CD4-positive, CD25-positive, alpha-beta regulatory T cell (primary cell): ENCODE results near the gene CCN6. TPM values are rescaled to one million over a fixed set of nuclear protein-coding genes. Genes with fewer than 3 reads are reported as not detected.

Experiments used
- ATAC-seq, 2 donors: fragments of 150-1000 bp; cut with Tn5 transposase; one replicate each; pipeline ENCODE4 v1.10.0; 2021; ENCODE audit warnings: low read depth in 2 of 2, moderate number of reproducible peaks in 2 of 2, moderate library complexity in 1 of 2
- DNase-seq, 3 donors: peaks; one replicate each; pipeline versions ENCODE4 v3.0.0 to v3.0.0-alpha.2; 2012 to 2022; ENCODE audit warnings: mixed read lengths in 1 of 3
- H3K27ac ChIP-seq: one replicate; pipeline ENCODE4 v1.7.0; 2013; ENCODE audit warnings: mild to moderate bottlenecking, low read length; ENCODE audit not compliant: insufficient read depth, poor library complexity, severe bottlenecking
- H3K27me3 ChIP-seq: one replicate; pipeline ENCODE4 v1.7.0; 2013; ENCODE audit warnings: low read length; ENCODE audit not compliant: control insufficient read depth, insufficient read depth
- H3K36me3 ChIP-seq: one replicate; pipeline ENCODE4 v1.7.0; 2013; ENCODE audit warnings: mild to moderate bottlenecking, low read length, moderate library complexity; ENCODE audit not compliant: control insufficient read depth, insufficient read depth
- H3K4me1 ChIP-seq: 2 replicates; pipeline ENCODE4 v1.7.0; 2013; ENCODE audit warnings: mild to moderate bottlenecking, low read length; ENCODE audit not compliant: insufficient read depth, control insufficient read depth, poor library complexity, severe bottlenecking
- H3K4me3 ChIP-seq: one replicate; pipeline ENCODE4 v1.7.0; 2013; ENCODE audit warnings: low read depth, mild to moderate bottlenecking, low read length, moderate library complexity
- H3K9me3 ChIP-seq, 2 experiments: 1 replicate in 1 of 2; 2 replicates in 1 of 2; pipeline ENCODE4 v1.7.0; 2013; ENCODE audit warnings: low read length in 2 of 2, mild to moderate bottlenecking in 1 of 2, moderate library complexity in 1 of 2; ENCODE audit not compliant: control insufficient read depth in 2 of 2
- H3K27ac Mint-ChIP-seq, 3 donors: one replicate each; pipeline ENCODE4 v1.8.0; 2020 to 2022; ENCODE audit warnings: mild to moderate bottlenecking in 3 of 3, mixed read lengths in 3 of 3, moderate library complexity in 2 of 3
- H3K27me3 Mint-ChIP-seq: one replicate; pipeline ENCODE4 v1.8.0; 2022; ENCODE audit warnings: mild to moderate bottlenecking, mixed read lengths
- H3K36me3 Mint-ChIP-seq: one replicate; pipeline ENCODE4 v1.8.0; 2020; ENCODE audit warnings: mixed read lengths
- H3K4me1 Mint-ChIP-seq, 4 donors: one replicate each; pipeline ENCODE4 v1.8.0; 2020 to 2022; ENCODE audit warnings: mixed read lengths in 4 of 4, mild to moderate bottlenecking in 1 of 4
- H3K4me3 Mint-ChIP-seq, 4 donors: one replicate each; pipeline ENCODE4 v1.8.0; 2020 to 2022; ENCODE audit warnings: mild to moderate bottlenecking in 4 of 4, mixed read lengths in 4 of 4, moderate library complexity in 3 of 4
- H3K9me3 Mint-ChIP-seq, 7 donors: one replicate each; pipeline ENCODE4 v1.8.0; 2020 to 2022; ENCODE audit warnings: mixed read lengths in 7 of 7, mild to moderate bottlenecking in 3 of 7, moderate library complexity in 2 of 7
- polyA plus RNA-seq, 4 donors: library from polyadenylated mRNA; unstranded; fragments of 300-500 nt; fragmentation: Illumina TruSeq; gene quantifications; one replicate each; pipeline ENCODE4 v1.2.3, GENCODE V29; 2021
- total RNA-seq: library from RNA; stranded (reverse); gene quantifications from one replicate; pipeline ENCODE4 v1.2.3, GENCODE V29; 2022

CCN6 gene
- total RNA-seq (not detected), polyA plus RNA-seq (under 1 TPM in 3 of 4 donors, not detected in 1; 0.06 to 0.39 (median 0.11) TPM)

GRCh38 chr6:112054001-112054400, at the start of gene CCN6:
Gene CCN6, plus strand, starts transcription at chr6:112054104. Its CDS starts 254 bp downstream, at chr6:112054358.
- ATAC-seq (no peak), DNase-seq (no peak)
- Mint-ChIP-seq H3K27me3 (peaks cover 4% of the 10 kb centered on the region), H3K4me1 (peaks cover 0 to 3% (median 0%) of the 10 kb centered on the region in 4 donors), H3K27ac (peak within 1 kb of the TSS in 1 of 3 donors; percentile 85), H3K9me3 (no peaks in the 10 kb centered on the region), H3K36me3 (no peaks in the 10 kb centered on the region), H3K4me3 (no peak within 1 kb of the TSS)
- no peaks in the 10 kb centered on the region for H3K4me1 ChIP-seq
- no peak within 1 kb of the TSS for H3K4me3 ChIP-seq
- H3K27me3 ChIP-seq, result peaks cover 3% of the 10 kb centered on the region
- H3K9me3 ChIP-seq, result no peaks in the 10 kb centered on the region
- H3K27ac ChIP-seq, result no peak within 1 kb of the TSS
- H3K36me3 ChIP-seq, result no peaks in the 10 kb centered on the region

- DNase-seq, result no peak
- H3K4me1 ChIP-seq, result no peaks in the 10 kb centered on the region
- H3K36me3 Mint-ChIP-seq, result no peaks in the 10 kb centered on the region
- H3K27me3 ChIP-seq, result no peaks in the 10 kb centered on the region
- peaks cover 0 to 7% (median under 1%) of the 10 kb centered on the region in 4 donors for H3K4me1 Mint-ChIP-seq
- no peak overlapping the region for H3K4me3 ChIP-seq
- H3K36me3 ChIP-seq, result no peaks in the 10 kb centered on the region
- no peak overlapping the region for H3K27ac Mint-ChIP-seq
- no peak for ATAC-seq
- no peak overlapping the region for H3K27ac ChIP-seq
- H3K9me3 ChIP-seq, result no peaks in the 10 kb centered on the region
- no peaks in the 10 kb centered on the region for H3K9me3 Mint-ChIP-seq
- H3K4me3 Mint-ChIP-seq, result no peak overlapping the region
- H3K27me3 Mint-ChIP-seq, result no peaks in the 10 kb centered on the region
Measured at GRCh38 chr6:112004201-112005012, 49.5 kb upstream of the CCN6 start.

GRCh38 chr6:112005013-112005371, 48.9 kb upstream of the CCN6 start:
- H3K9me3 ChIP-seq, result no peaks in the 10 kb centered on the region
- no peaks in the 10 kb centered on the region for H3K36me3 Mint-ChIP-seq
- H3K27me3 Mint-ChIP-seq, result no peaks in the 10 kb centered on the region
- H3K4me1 ChIP-seq, result no peaks in the 10 kb centered on the region
- no peak overlapping the region for H3K27ac ChIP-seq
- H3K4me1 Mint-ChIP-seq, result peaks cover 0 to 7% (median under 1%) of the 10 kb centered on the region in 4 donors
- H3K4me3 ChIP-seq, result no peak overlapping the region
- no peak overlapping the region for H3K27ac Mint-ChIP-seq
- no peaks in the 10 kb centered on the region for H3K27me3 ChIP-seq
- no peak overlapping the region for H3K4me3 Mint-ChIP-seq
- no peaks in the 10 kb centered on the region for H3K9me3 Mint-ChIP-seq
- ATAC-seq, result no peak
- DNase-seq, result no peak
- H3K36me3 ChIP-seq, result no peaks in the 10 kb centered on the region

- H3K27ac ChIP-seq, result no peak overlapping the region
- no peaks in the 10 kb centered on the region for H3K9me3 ChIP-seq
- DNase-seq, result no peak
- Mint-ChIP-seq H3K27me3 (no peaks in the 10 kb centered on the region), H3K36me3 (no peaks in the 10 kb centered on the region), H3K27ac (peak overlapping the region in 1 of 3 donors; percentile 7), H3K4me3 (no peak overlapping the region), H3K9me3 (no peaks in the 10 kb centered on the region), H3K4me1 (peaks cover 0 to 18% (median 6%) of the 10 kb centered on the region in 4 donors)
- H3K27me3 ChIP-seq, result no peaks in the 10 kb centered on the region
- no peaks in the 10 kb centered on the region for H3K36me3 ChIP-seq
- no peak overlapping the region for H3K4me3 ChIP-seq
- no peaks in the 10 kb centered on the region for H3K4me1 ChIP-seq
- ATAC-seq, result no peak
Measured at GRCh38 chr6:112007254-112007653, 46.6 kb upstream of the CCN6 start.

- DNase-seq, result no peak
Measured at GRCh38 chr6:112007805-112008204, 46.1 kb upstream of the CCN6 start.

GRCh38 chr6:112008482-112008881, 45.4 kb upstream of the CCN6 start:
- DNase-seq, result no peak
- Histone ChIP-seq H3K9me3 (no peaks in the 10 kb centered on the region), H3K4me1 (no peaks in the 10 kb centered on the region), H3K36me3 (no peaks in the 10 kb centered on the region), H3K27ac (no peak overlapping the region), H3K4me3 (no peak overlapping the region), H3K27me3 (no peaks in the 10 kb centered on the region)
- Mint-ChIP-seq H3K27me3 (no peaks in the 10 kb centered on the region), H3K9me3 (no peaks in the 10 kb centered on the region), H3K36me3 (no peaks in the 10 kb centered on the region), H3K4me1 (peaks cover 0 to 15% (median 6%) of the 10 kb centered on the region in 4 donors), H3K4me3 (no peak overlapping the region), H3K27ac (peak overlapping the region; percentile 26 to 74 (median 51))
- ATAC-seq, result no peak

More at GRCh38 chr6:112007805-112008204, 46.1 kb upstream of the CCN6 start:
- ATAC-seq, result peak in 1 of 2 donors; percentile 36
- H3K36me3 Mint-ChIP-seq, result no peaks in the 10 kb centered on the region
- no peaks in the 10 kb centered on the region for H3K27me3 ChIP-seq
- H3K27me3 Mint-ChIP-seq, result no peaks in the 10 kb centered on the region
- H3K4me1 Mint-ChIP-seq, result peaks cover 0 to 18% (median 6%) of the 10 kb centered on the region in 4 donors
- H3K27ac ChIP-seq, result no peak overlapping the region
- H3K4me3 ChIP-seq, result no peak overlapping the region
- H3K9me3 Mint-ChIP-seq, result no peaks in the 10 kb centered on the region
- no peaks in the 10 kb centered on the region for H3K4me1 ChIP-seq
- H3K36me3 ChIP-seq, result no peaks in the 10 kb centered on the region
- H3K9me3 ChIP-seq, result no peaks in the 10 kb centered on the region
- H3K4me3 Mint-ChIP-seq, result no peak overlapping the region
- peak overlapping the region in 1 of 3 donors; percentile 74 for H3K27ac Mint-ChIP-seq

- Mint-ChIP-seq H3K27me3 (no peaks in the 10 kb centered on the region), H3K4me3 (peak overlapping the region in 1 of 4 donors; percentile 15), H3K36me3 (no peaks in the 10 kb centered on the region), H3K4me1 (peaks cover 0 to 15% (median 9%) of the 10 kb centered on the region in 4 donors), H3K9me3 (no peaks in the 10 kb centered on the region), H3K27ac (peak overlapping the region; percentile 4 to 77 (median 8))
- H3K9me3 ChIP-seq, result no peaks in the 10 kb centered on the region
- no peaks in the 10 kb centered on the region for H3K27me3 ChIP-seq
- DNase-seq (peak in 2 of 3 donors; percentile 45 to 55), ATAC-seq (peak; percentile 52 to 68)
- no peak overlapping the region for H3K4me3 ChIP-seq
- H3K27ac ChIP-seq, result no peak overlapping the region
- H3K4me1 ChIP-seq, result no peaks in the 10 kb centered on the region
- H3K36me3 ChIP-seq, result no peaks in the 10 kb centered on the region
Measured at GRCh38 chr6:112010328-112010727, 43.6 kb upstream of the CCN6 start.

GRCh38 chr6:112013051-112013450, 40.9 kb upstream of the CCN6 start:
- H3K27me3 ChIP-seq, result no peaks in the 10 kb centered on the region

More at GRCh38 chr6:112013051-112013450, 40.9 kb upstream of the CCN6 start:
- no peak overlapping the region for H3K27ac ChIP-seq
- no peaks in the 10 kb centered on the region for H3K36me3 Mint-ChIP-seq
- ATAC-seq, result no peak
- H3K4me3 Mint-ChIP-seq, result no peak overlapping the region
- no peaks in the 10 kb centered on the region for H3K9me3 ChIP-seq
- no peak overlapping the region for H3K4me3 ChIP-seq
- no peaks in the 10 kb centered on the region for H3K4me1 ChIP-seq
- H3K27ac Mint-ChIP-seq, result no peak overlapping the region
- no peaks in the 10 kb centered on the region for H3K9me3 Mint-ChIP-seq
- DNase-seq, result no peak
- peaks cover 4 to 42% (median 17%) of the 10 kb centered on the region in 4 donors for H3K4me1 Mint-ChIP-seq
- no peaks in the 10 kb centered on the region for H3K36me3 ChIP-seq
- H3K27me3 Mint-ChIP-seq, result peaks cover 9% of the 10 kb centered on the region
